Posterior cingulate gyrus (tissue), 11 donors: Measurements from ENCODE around the gene TMEM121B.

ENCODE experiments used
- DNase-seq, 10 donors: peaks; one replicate each; pipeline versions ENCODE4 v3.0.0 to v3.0.0-alpha.2; 2020 to 2021; ENCODE audit warnings: mixed read lengths in 3 of 10
- intact Hi-C: fragments of 100-400 bp; cut with DNase I; formaldehyde crosslinking; loops from one replicate; pipeline ENCODE4 v1.15.1; 2023

The TMEM121B gene

DNA sequence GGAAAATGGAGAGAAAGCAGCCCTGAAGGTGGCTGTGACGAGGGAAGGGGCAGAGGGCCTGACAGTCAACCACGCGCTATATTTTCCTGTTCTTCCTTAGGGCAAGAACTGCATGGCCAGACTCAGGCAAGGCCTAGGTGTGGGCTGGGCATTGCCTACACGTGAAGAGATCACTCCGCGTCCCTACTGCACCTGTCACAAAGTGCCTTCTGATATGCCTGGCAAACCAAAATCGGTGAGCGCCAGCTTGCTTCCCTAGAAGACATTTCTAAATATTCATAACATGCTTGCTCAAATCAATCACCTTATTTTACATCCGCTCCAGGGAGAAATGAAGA is 6.3 kb downstream of the TMEM121B start:
- DNase-seq = peak in 3 of 10 donors; percentile 56 to 67 (median 66)
- intact Hi-C loops = no loop called here

GRCh38 chr22:17114173-17114897 is 6.8 kb downstream of the TMEM121B start:
- DNase-seq = peak in 3 of 10 donors; percentile 39 to 67 (median 55)
- intact Hi-C loops = no loop called here

DNA sequence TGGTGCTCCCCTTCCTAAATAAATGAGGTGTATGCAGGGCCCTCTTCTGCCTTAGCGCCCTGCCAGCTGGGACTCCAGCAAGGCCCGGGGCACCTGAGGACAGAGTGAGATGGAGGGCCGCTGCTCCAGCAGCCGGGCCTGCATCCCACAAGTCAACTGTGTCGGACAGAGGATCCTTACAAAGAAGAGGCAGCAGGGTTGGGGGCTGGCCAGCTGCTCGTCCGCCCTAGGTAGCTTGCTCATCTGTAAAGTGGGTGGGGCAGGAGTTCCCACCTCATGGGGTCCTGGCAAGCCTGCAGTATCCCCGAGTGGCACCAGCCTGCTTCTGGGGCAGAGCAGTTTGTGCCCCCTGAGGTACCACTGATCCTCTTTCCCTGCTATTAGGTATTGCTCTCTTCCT is 7.6 kb downstream of the TMEM121B start:
- intact Hi-C loops = no loop called here
- DNase-seq = peak in 2 of 10 donors; percentile 57 to 61

- intact Hi-C loops = no loop called here
- DNase-seq = peak in 2 of 10 donors; percentile 37 to 38
Measured at GRCh38 chr22:17112491-17113042, 8.6 kb downstream of the TMEM121B start.

DNA sequence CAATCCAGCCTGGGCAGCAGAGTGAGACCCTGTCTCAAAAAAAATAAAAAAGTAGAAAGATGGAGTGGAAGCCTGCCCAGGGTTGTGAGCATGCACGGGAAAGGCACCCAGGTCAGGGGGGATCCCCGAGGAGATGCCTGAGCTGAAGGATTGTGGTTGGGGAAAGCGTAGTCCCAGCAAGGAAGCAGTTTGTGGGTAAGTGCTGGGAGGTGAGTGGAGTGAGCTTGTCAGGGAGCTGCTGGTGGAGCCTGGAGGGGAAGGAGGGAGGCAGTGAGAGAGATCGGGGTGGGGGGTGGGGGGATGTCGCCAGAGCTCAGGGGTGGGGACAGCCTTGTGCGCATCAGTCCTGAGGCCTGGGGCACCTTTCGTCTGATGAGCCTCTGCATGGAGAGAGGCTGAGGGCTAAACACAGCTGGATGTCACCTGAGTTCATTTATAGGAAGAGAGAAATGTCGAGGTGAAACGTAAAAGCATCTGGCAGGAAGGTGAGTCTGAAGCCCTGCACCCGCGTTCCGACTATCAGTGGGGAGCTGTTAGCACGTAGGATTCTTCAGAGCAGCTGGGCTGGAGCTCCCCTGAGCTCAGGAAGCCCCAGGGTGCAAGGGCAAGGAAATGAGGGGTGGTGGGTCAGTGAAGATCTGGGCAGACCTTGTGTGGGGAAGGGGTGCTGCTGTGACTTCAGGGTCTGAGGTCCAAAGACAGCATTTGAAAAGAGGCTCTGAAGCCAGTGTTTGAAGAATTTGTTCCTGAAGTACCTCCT is 10.2 kb downstream of the TMEM121B start:
- intact Hi-C loops = no loop called here
- peak in 2 of 10 donors; percentile 45 to 58 for DNase-seq

DNA sequence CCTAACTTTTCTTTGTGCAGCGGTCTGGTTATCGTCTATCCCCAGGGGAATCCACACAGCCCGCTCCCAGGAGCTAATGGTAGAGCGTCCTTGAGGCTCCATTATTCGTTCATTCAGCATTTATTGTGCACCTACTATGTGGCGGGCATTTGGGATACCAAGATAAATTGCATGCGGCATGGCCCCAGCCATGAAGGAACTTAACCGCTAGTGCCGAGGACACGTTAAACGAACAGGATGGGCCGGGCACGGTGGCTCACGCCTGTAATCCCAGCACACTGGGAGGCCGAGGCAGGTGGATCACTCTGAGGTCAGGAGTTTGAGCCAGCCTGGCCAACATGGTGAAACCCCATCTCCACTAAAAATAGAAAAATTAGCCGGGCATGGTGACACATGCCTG is 11.2 kb downstream of the TMEM121B start:
- intact Hi-C loops = no loop called here
- peak in 2 of 10 donors; percentile 49 to 64 for DNase-seq

- DNase-seq = peak in 2 of 10 donors; percentile 79
- intact Hi-C loops = no loop called here
Measured at GRCh38 chr22:17109113-17109865, 11.9 kb downstream of the TMEM121B start.

DNA sequence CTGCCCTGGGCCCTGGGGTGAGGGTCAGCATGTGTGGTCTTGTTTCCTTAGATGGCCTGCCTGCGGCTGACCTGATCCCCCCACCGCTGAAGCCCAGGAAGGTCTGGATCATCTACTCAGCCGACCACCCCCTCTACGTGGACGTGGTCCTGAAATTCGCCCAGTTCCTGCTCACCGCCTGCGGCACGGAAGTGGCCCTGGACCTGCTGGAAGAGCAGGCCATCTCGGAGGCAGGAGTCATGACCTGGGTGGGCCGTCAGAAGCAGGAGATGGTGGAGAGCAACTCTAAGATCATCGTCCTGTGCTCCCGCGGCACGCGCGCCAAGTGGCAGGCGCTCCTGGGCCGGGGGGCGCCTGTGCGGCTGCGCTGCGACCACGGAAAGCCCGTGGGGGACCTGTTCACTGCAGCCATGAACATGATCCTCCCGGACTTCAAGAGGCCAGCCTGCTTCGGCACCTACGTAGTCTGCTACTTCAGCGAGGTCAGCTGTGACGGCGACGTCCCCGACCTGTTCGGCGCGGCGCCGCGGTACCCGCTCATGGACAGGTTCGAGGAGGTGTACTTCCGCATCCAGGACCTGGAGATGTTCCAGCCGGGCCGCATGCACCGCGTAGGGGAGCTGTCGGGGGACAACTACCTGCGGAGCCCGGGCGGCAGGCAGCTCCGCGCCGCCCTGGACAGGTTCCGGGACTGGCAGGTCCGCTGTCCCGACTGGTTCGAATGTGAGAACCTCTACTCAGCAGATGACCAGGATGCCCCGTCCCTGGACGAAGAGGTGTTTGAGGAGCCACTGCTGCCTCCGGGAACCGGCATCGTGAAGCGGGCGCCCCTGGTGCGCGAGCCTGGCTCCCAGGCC is 12.7 kb downstream of the TMEM121B start:
- DNase-seq = peak in 2 of 10 donors; percentile 78 to 83
- intact Hi-C loops = no loop called here

- intact Hi-C loops = no loop called here
- no peak for DNase-seq
Measured at GRCh38 chr22:17107547-17107810, 13.7 kb downstream of the TMEM121B start.

- intact Hi-C loops = no loop called here
- peak in 2 of 10 donors; percentile 49 to 74 for DNase-seq
Measured at GRCh38 chr22:17106785-17107546, 14.2 kb downstream of the TMEM121B start.

GRCh38 chr22:17106161-17106784 is 14.9 kb downstream of the TMEM121B start:
- peak in 2 of 10 donors; percentile 30 to 77 for DNase-seq

DNA sequence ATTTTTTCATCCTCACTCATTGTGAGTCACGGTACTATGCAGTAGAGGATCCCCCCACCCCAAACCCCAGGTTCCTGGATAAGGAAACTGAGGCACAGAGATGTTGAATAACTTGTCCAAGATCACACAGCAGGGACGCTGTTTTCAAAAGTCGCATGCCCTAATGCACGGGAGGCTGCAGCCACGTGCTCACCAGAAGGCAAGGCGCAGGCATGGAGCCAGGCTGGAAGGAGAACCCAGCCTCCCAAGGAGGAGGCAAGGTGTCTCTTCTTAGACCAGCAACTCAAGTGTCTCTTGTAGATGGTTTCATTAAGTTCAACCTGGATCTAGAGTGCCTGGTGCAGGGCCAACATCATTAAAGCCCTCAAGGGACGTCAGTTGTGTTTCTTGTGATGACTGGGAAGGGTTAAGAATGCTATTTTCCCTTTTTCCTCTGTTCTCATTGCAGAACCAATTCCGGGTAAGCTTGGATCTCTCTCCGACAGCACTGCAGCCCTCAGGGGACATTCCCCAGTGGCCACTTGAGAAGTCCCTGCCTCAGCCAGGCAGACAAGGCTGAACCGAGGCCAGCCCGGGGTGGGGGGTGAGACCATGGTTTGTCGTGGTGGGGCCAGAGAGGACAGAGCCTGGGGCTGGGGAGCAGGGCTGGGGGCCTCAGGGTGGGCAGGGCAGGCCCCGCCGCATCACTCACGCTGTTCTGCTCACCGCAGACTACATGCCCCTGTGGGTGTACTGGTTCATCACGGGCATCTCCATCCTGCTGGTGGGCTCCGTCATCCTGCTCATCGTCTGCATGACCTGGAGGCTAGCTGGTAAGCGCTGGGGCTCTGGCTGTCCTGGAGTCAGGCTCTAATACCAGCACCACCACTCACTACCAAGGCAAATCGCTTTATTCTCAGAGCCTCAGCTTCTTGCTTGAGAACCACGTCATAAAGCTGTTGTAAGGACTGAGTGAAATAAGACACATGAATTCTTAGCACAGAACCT is 15.7 kb downstream of the TMEM121B start:
- peak in 2 of 10 donors; percentile 74 to 75 for DNase-seq
- intact Hi-C loops = no loop called here

More at GRCh38 chr22:17106161-17106784, 14.9 kb downstream of the TMEM121B start:
- intact Hi-C loops = no loop called here

DNA sequence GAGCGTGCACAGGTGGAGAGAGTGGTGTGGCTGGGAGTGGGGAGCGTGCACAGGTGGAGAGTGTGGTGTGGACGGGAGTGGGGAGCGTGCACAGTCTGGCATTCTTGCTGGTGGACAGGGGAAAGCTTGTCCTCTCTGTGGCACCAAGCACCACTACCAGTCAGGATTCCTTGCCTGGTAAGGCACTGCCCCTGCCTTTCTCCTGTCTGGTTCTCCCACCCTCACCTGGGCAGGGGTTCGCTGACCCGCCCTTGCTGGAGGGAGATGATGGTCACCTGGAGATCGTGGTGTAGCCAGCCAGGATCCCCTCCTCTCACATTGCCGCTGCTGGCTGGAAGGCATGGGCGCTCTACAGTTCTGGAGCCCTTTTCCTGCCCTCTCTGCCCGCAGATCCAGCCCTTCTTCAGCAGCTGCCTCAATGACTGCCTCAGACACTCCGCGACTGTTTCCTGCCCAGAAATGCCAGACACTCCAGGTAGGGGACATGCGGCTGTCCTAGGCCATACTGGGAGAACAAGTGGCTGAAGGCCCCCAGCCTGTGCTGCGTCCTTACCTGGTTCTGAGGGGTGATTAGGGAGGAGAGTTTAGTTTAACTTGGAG is 16.7 kb downstream of the TMEM121B start:
- DNase-seq = peak in 2 of 10 donors; percentile 44 to 72
- intact Hi-C loops = no loop called here

DNA sequence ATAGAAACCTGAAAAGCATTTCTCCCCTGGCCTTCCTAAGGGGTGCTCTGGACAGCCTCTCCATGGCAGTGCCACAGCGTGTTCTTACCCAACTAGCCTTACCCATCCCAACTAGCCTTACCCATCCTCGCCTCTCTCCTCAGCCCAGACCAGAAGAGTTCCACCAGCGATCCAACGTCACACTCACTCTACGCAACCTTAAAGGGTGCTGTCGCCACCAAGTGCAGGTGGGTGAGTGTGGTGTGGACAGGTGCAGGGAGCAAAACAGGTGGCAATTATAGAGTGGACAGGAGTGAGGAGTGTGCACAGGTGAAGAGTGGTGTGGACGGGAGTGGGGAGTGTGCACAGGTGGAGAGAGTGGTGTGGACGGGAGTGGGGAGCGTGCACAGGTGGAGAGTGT is 17.8 kb downstream of the TMEM121B start:
- intact Hi-C loops = no loop called here
- peak in 1 of 10 donors; percentile 64 for DNase-seq

GRCh38 chr22:17102297-17102667 is 18.9 kb downstream of the TMEM121B start:
- peak in 1 of 10 donors; percentile 7 for DNase-seq

GRCh38 chr22:17101475-17102296 is 19.5 kb downstream of the TMEM121B start:
- intact Hi-C loops = no loop called here
- peak in 3 of 10 donors; percentile 52 to 88 (median 85) for DNase-seq

More at GRCh38 chr22:17102297-17102667, 18.9 kb downstream of the TMEM121B start:
- intact Hi-C loops = no loop called here
